ENCODE measurements around the gene RELCH.

- TF ChIP-seq GATA2 (IDR thresholded peaks at IDR 0.05; ENCODE audit: low read depth, low read length) = no peak
- TF ChIP-seq GATA3 (IDR thresholded peaks at IDR 0.05; ENCODE audit: low read depth, low read length) = no peak
Observed at GRCh38 chr18:62198259-62198658, 11.2 kb downstream of the RELCH start.

Measured in SH-SY5Y (cell line).